IPS-NIHi7 (cell line): ENCODE results near the gene ABRACL.

Experiments
- DNase-seq: peaks from one replicate; pipeline ENCODE4 v3.0.0; 2012; ENCODE audit warnings: mixed read lengths; ENCODE audit errors: extremely low spot score

Gene ABRACL

GRCh38 chr6:139054001-139054400, 25.5 kb downstream of the ABRACL start:
- no peak for DNase-seq

- DNase-seq, result no peak
These were observed 27.2 kb downstream of the ABRACL start for GRCh38 chr6:139055709-139056108.

GRCh38 chr6:139058029-139058428, 29.5 kb downstream of the ABRACL start:
- no peak for DNase-seq

GRCh38 chr6:139060332-139060731, 31.8 kb downstream of the ABRACL start:
- DNase-seq, result no peak

- DNase-seq, result no peak
These were observed 34.5 kb downstream of the ABRACL start for GRCh38 chr6:139062932-139063646.

- DNase-seq, result no peak
These were observed 36.6 kb downstream of the ABRACL start for GRCh38 chr6:139064981-139065665.

GRCh38 chr6:139066080-139066479, 37.5 kb downstream of the ABRACL start:
- no peak for DNase-seq

- DNase-seq, result no peak
These were observed 40.3 kb downstream of the ABRACL start for GRCh38 chr6:139068846-139069245.

GRCh38 chr6:139073118-139073517, 44.6 kb downstream of the ABRACL start:
- no peak for DNase-seq

- no peak for DNase-seq
These were observed 50.5 kb downstream of the ABRACL start for GRCh38 chr6:139079018-139079417.

GRCh38 chr6:139080255-139080920, 51.8 kb downstream of the ABRACL start:
- DNase-seq, result no peak

GRCh38 chr6:139081471-139081870, 52.9 kb downstream of the ABRACL start:
- DNase-seq, result no peak

- no peak for DNase-seq
These were observed 53.8 kb downstream of the ABRACL start for GRCh38 chr6:139082370-139082769.

- no peak for DNase-seq
These were observed 63.3 kb downstream of the ABRACL start for GRCh38 chr6:139091826-139092225.
